Naive thymus-derived CD4-positive, alpha-beta T cell (primary cell): ENCODE results near the gene TOM1L2. TPM values are rescaled to one million over a fixed set of nuclear protein-coding genes. Genes with fewer than 3 reads are reported as not detected.

Source experiments
- ATAC-seq: fragments of 150-1000 bp; cut with Tn5 transposase; 2 replicates; pipeline ENCODE4 v1.10.0; 2021; ENCODE audit warnings: mild to moderate bottlenecking, moderate library complexity
- CTCF ChIA-PET: fragments of 350-600 bp; sonication (Branson Sonifier 250); formaldehyde crosslinking; loops from one replicate; lab custom pipeline; 2021; ENCODE audit warnings: antibody characterized with exemption; lab: Charles Lee
- POLR2A ChIA-PET: fragments of 350-600 bp; sonication (Branson Sonifier 250); formaldehyde crosslinking; loops from one replicate; lab custom pipeline; 2021; ENCODE audit warnings: antibody characterized with exemption, inconsistent platforms; lab: Charles Lee
- DNase-seq, 9 donors: peaks; one replicate each; pipeline versions ENCODE4 v3.0.0 to v3.0.0-alpha.2; 2020 to 2022; ENCODE audit warnings: mixed read lengths in 1 of 9
- H3K27ac ChIP-seq: one replicate; pipeline ENCODE4 v1.7.0; 2013; ENCODE audit warnings: mild to moderate bottlenecking, low read depth, low read length, moderate library complexity
- H3K27me3 ChIP-seq, 2 donors: one replicate each; pipeline ENCODE4 v1.7.0; 2013; ENCODE audit warnings: low read length in 2 of 2, mild to moderate bottlenecking in 2 of 2, moderate library complexity in 2 of 2; ENCODE audit not compliant: control insufficient read depth in 2 of 2, insufficient read depth in 2 of 2
- H3K36me3 ChIP-seq, 3 experiments: 1 replicate in 2 of 3; 2 replicates in 1 of 3; pipeline ENCODE4 v1.7.0; 2013; ENCODE audit warnings: low read length in 3 of 3, mild to moderate bottlenecking in 3 of 3, moderate library complexity in 1 of 3; ENCODE audit not compliant: insufficient read depth in 3 of 3, control insufficient read depth in 2 of 3
- H3K4me1 ChIP-seq, 2 donors: one replicate each; pipeline ENCODE4 v1.7.0; 2013; ENCODE audit warnings: low read length in 2 of 2, mild to moderate bottlenecking in 2 of 2, moderate library complexity in 1 of 2; ENCODE audit not compliant: control insufficient read depth in 2 of 2, insufficient read depth in 2 of 2
- H3K4me3 ChIP-seq: 2 replicates; pipeline ENCODE4 v1.7.0; 2013; ENCODE audit warnings: mild to moderate bottlenecking, low read length
- H3K9me3 ChIP-seq, 3 experiments: 1 replicate in 2 of 3; 2 replicates in 1 of 3; pipeline ENCODE4 v1.7.0; 2013; ENCODE audit warnings: low read length in 3 of 3; ENCODE audit not compliant: control insufficient read depth in 2 of 3
- H3K27ac Mint-ChIP-seq, 9 donors: one replicate each; pipeline ENCODE4 v1.8.0; 2020 to 2022; ENCODE audit warnings: mixed read lengths in 9 of 9, mild to moderate bottlenecking in 8 of 9, moderate library complexity in 5 of 9, inconsistent platforms in 2 of 9
- H3K27me3 Mint-ChIP-seq, 5 donors: one replicate each; pipeline ENCODE4 v1.8.0; 2021 to 2022; ENCODE audit warnings: mixed read lengths in 5 of 5, mild to moderate bottlenecking in 1 of 5
- H3K36me3 Mint-ChIP-seq, 5 donors: one replicate each; pipeline ENCODE4 v1.8.0; 2020 to 2022; ENCODE audit warnings: mixed read lengths in 5 of 5, mild to moderate bottlenecking in 3 of 5, inconsistent platforms in 1 of 5
- H3K4me1 Mint-ChIP-seq, 7 donors: one replicate each; pipeline ENCODE4 v1.8.0; 2020 to 2022; ENCODE audit warnings: mixed read lengths in 7 of 7, mild to moderate bottlenecking in 3 of 7, inconsistent platforms in 1 of 7
- H3K4me3 Mint-ChIP-seq, 10 donors: one replicate each; pipeline ENCODE4 v1.8.0; 2020 to 2022; ENCODE audit warnings: mild to moderate bottlenecking in 10 of 10, mixed read lengths in 10 of 10, moderate library complexity in 6 of 10, inconsistent platforms in 2 of 10
- H3K9me3 Mint-ChIP-seq, 11 donors: one replicate each; pipeline ENCODE4 v1.8.0; 2020 to 2022; ENCODE audit warnings: mixed read lengths in 11 of 11, mild to moderate bottlenecking in 4 of 11, inconsistent platforms in 1 of 11, moderate library complexity in 1 of 11
- intact Hi-C, 2 donors: fragments of 100-400 bp; cut with micrococcal nuclease; formaldehyde crosslinking; loops; one replicate each; pipeline ENCODE4 v1.15.1; 2023
- polyA plus RNA-seq, 2 donors: library from polyadenylated mRNA; unstranded; fragments of 300-500 nt; fragmentation: Illumina TruSeq; gene quantifications; one replicate each; pipeline ENCODE4 v1.2.3, GENCODE V29; 2021
- total RNA-seq, 6 experiments: library from RNA in 5 of 6; stranded (reverse) in 5 of 6; gene quantifications; 1 replicate in 5 of 6; 2 replicates in 1 of 6; pipeline ENCODE4 v1.2.3 and lab custom pipeline; 2021 to 2026

TOM1L2 gene
- total and polyA plus RNA-seq, 7 experiments from 2014 or later: 6.9 to 84.1 (median 61.0) TPM

DNA sequence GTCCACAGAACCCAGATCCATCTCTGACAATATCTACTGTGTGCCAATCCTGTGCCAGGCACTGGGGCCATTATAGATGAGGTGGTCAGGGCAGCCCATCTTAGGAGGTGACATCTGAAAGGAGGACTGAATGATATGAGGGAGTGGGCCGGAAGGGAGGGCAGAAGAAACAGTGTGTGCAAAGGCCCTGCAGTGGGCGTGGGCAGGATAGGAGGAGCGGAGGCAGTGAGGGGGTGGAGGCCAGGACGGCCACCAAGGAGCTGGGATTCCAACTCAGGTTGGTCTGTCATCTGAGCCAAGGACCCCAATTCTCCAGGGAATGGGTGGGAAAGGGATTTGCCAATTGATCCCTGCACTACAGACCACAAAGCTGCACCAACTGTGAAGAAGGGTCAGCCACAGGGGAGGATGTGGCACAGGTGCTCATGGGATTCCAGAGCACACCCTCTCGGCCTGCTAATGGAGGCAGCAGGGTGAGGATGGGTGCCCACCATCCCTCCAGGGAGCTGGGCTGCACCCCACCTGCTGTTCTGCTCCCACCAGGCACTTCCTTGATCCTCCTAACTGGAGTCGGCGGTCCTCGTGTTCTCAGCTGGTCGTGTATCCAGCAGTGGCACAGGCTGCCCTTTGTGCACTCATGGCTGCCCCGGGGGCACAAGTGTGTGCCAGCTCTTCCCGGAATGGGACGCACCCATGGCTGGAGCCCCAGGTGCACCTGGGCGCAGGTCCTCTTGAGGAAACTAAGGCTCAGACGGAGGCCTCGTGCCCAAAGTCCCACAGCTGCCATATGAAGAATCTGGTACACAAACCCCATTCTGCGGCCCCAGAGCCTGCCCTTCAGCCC is 145.0 kb downstream of the TOM1L2 start:
- DNase-seq: no peak
- Histone ChIP-seq H3K27me3 (no peaks in the 10 kb centered on the region), H3K9me3 (no peaks in the 10 kb centered on the region), H3K4me3 (no peak overlapping the region), H3K27ac (peak overlapping the region; percentile 61), H3K4me1 (peaks cover 34 to 67% of the 10 kb centered on the region in 2 donors), H3K36me3 (peaks cover 0 to 31% (median 2%) of the 10 kb centered on the region in 3 experiments)
- H3K4me3 Mint-ChIP-seq: peak overlapping the region in 9 of 10 donors; percentile 29 to 78 (median 75)
- H3K36me3 Mint-ChIP-seq: peaks cover 0 to 16% (median 0%) of the 10 kb centered on the region in 5 donors
- H3K4me1 Mint-ChIP-seq: peaks cover 51 to 92% (median 77%) of the 10 kb centered on the region in 7 donors
- no peak for ATAC-seq
- no peaks in the 10 kb centered on the region for H3K27me3 Mint-ChIP-seq
- intact Hi-C loops: loop anchor here in 1 of 2 donors (10.0 kb wide), 1 partner anchor 488 kb away; the partner anchor contains the start of genes SMCR8 and TOP3A
- POLR2A ChIA-PET: interaction anchor here (0.9 to 1.7 kb wide), 4 partner anchors 9 to 22 kb away, joined by 3 to 8 read pairs (median 5); partner anchors contain the start of gene SREBF1
- no peaks in the 10 kb centered on the region for H3K9me3 Mint-ChIP-seq
- H3K27ac Mint-ChIP-seq: peak overlapping the region; percentile 71 to 96 (median 88)
- CTCF ChIA-PET: interaction anchor here (0.5 to 3.4 kb wide), 5 partner anchors 9 to 1940 kb away, joined by 3 to 11 read pairs (median 3); no protein-coding TSS in a partner anchor

DNA sequence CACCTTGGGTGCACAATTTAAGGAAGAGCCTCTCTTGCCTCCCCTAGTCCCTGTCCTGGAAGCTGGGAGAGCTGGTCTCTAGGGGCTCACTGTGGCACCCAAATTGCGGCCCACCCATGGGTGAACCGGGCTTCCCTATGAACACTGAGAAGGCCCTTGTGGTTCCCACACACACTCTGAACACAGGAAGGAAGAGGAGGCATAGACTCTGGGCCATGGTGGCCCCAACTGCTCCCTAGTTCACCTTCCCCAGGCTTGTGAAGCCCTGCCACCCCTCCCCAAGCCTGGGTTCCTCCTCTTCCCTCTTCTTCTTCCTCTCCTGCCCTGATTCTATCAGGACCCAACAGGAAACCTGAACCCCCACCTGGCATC is 145.9 kb downstream of the TOM1L2 start:
- Histone ChIP-seq H3K27me3 (no peaks in the 10 kb centered on the region), H3K36me3 (peaks cover 0 to 23% (median 2%) of the 10 kb centered on the region in 3 experiments), H3K4me3 (no peak overlapping the region), H3K9me3 (no peaks in the 10 kb centered on the region), H3K27ac (peak overlapping the region; percentile 61), H3K4me1 (peaks cover 34 to 69% of the 10 kb centered on the region in 2 donors)
- Mint-ChIP-seq H3K36me3 (peaks cover 0 to 14% (median 0%) of the 10 kb centered on the region in 5 donors), H3K27me3 (no peaks in the 10 kb centered on the region), H3K4me1 (peaks cover 54 to 92% (median 78%) of the 10 kb centered on the region in 7 donors), H3K9me3 (no peaks in the 10 kb centered on the region), H3K4me3 (peak overlapping the region; percentile 29 to 78 (median 74)), H3K27ac (peak overlapping the region; percentile 71 to 96 (median 88))
- ChIA-PET CTCF (interaction anchor here (1.1 to 3.4 kb wide), 3 partner anchors 12 to 19 kb away, joined by 3 to 11 read pairs (median 5); no protein-coding TSS in a partner anchor), POLR2A (interaction anchor here (0.9 to 2.5 kb wide), 2 partner anchors 11 to 22 kb away, joined by 4 to 22 read pairs; partner anchors contain the start of gene SREBF1)
- no peak for ATAC-seq
- DNase-seq: no peak
- intact Hi-C loops: loop anchor here in 1 of 2 donors (10.0 kb wide), 1 partner anchor 488 kb away; the partner anchor contains the start of genes SMCR8 and TOP3A

- H3K9me3 Mint-ChIP-seq: no peaks in the 10 kb centered on the region
- ATAC-seq: no peak
- Histone ChIP-seq H3K27me3 (no peaks in the 10 kb centered on the region), H3K36me3 (peaks cover 0 to 13% (median 2%) of the 10 kb centered on the region in 3 experiments), H3K4me3 (no peak overlapping the region), H3K9me3 (no peaks in the 10 kb centered on the region), H3K4me1 (peaks cover 35 to 78% of the 10 kb centered on the region in 2 donors), H3K27ac (peak overlapping the region; percentile 74)
- no peak for DNase-seq
- ChIA-PET POLR2A (interaction anchor here (0.6 to 2.5 kb wide), 2 partner anchors 12 to 88 kb away, joined by 3 to 22 read pairs; partner anchors contain the start of gene SREBF1), CTCF (interaction anchor here (1.1 to 1.4 kb wide), 3 partner anchors 9 to 21 kb away, joined by 3 to 5 read pairs (median 3); no protein-coding TSS in a partner anchor)
- peak overlapping the region; percentile 63 to 86 (median 82) for H3K4me3 Mint-ChIP-seq
- H3K27ac Mint-ChIP-seq: peak overlapping the region in 8 of 9 donors; percentile 78 to 96 (median 92)
- no peaks in the 10 kb centered on the region for H3K27me3 Mint-ChIP-seq
- peaks cover 61 to 95% (median 82%) of the 10 kb centered on the region in 7 donors for H3K4me1 Mint-ChIP-seq
- H3K36me3 Mint-ChIP-seq: peaks cover 0 to 18% (median 0%) of the 10 kb centered on the region in 5 donors
- intact Hi-C loops: loop anchor here (5.0 to 10.0 kb wide), 2 partner anchors 490 to 1552 kb away; partner anchors contain the start of genes MAPK7 (in 1 of the 2), SMCR8 (in 1 of the 2) and TOP3A (in 1 of the 2)
Measured at GRCh38 chr17:17824783-17825614, 147.2 kb downstream of the TOM1L2 start.

DNA sequence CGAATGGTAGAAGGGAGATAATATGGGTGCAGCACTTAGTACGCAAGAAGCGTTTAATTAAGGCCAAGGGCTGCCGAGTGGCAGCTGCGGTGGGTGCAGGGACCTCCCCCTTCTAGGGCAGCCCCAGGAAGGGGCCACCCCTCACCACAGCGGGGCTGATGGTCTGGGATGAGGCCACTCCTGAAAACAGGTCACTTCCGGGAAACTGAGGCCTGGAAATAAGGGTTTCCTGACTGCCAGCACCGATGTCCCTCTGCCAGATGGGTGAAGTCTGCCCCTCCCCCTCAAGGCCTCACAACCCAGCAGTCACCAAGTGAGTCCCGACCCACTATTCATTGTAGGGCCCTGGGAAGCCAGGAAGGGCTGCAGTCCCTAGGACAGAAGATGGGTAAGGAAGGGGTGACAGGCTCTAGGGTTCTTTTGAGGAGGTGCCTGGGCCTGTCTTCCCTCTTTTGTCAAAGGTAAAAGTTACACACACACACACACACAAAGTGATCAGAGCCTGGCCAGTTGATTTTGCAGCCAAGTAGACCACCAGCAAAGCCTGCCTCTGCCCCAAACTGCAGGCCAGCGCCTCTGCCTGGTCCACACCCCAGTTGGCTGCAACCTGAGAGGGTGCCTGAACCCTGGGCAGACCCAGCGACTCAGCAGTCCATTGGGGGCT is 147.9 kb downstream of the TOM1L2 start:
- H3K27me3 ChIP-seq: no peaks in the 10 kb centered on the region
- H3K36me3 ChIP-seq: peaks cover 0 to 14% (median 2%) of the 10 kb centered on the region in 3 experiments
- Mint-ChIP-seq H3K4me1 (peaks cover 66 to 93% (median 83%) of the 10 kb centered on the region in 7 donors), H3K4me3 (peak overlapping the region; percentile 78 to 86 (median 84)), H3K9me3 (no peaks in the 10 kb centered on the region), H3K27ac (peak overlapping the region; percentile 78 to 96 (median 93)), H3K27me3 (no peaks in the 10 kb centered on the region), H3K36me3 (peaks cover 0 to 22% (median 0%) of the 10 kb centered on the region in 5 donors)
- intact Hi-C loops: loop anchor here (5.0 to 10.0 kb wide), 2 partner anchors 491 to 1553 kb away; partner anchors contain the start of genes MAPK7 (in 1 of the 2), SMCR8 (in 1 of the 2) and TOP3A (in 1 of the 2)
- ATAC-seq (peak; percentile 31), DNase-seq (peak in 2 of 9 donors; percentile 44 to 51)
- ChIA-PET CTCF (interaction anchor here (1.4 kb wide), 1 partner anchor 10 kb away, joined by 3 read pairs; no protein-coding TSS in a partner anchor), POLR2A (interaction anchor here (1.1 to 2.5 kb wide), 2 partner anchors 12 to 13 kb away, joined by 3 to 22 read pairs; partner anchors contain the start of gene SREBF1)
- H3K27ac ChIP-seq: peak overlapping the region; percentile 74
- H3K4me3 ChIP-seq: peak overlapping the region; percentile 58
- H3K9me3 ChIP-seq: no peaks in the 10 kb centered on the region
- H3K4me1 ChIP-seq: peaks cover 41 to 78% of the 10 kb centered on the region in 2 donors

DNA sequence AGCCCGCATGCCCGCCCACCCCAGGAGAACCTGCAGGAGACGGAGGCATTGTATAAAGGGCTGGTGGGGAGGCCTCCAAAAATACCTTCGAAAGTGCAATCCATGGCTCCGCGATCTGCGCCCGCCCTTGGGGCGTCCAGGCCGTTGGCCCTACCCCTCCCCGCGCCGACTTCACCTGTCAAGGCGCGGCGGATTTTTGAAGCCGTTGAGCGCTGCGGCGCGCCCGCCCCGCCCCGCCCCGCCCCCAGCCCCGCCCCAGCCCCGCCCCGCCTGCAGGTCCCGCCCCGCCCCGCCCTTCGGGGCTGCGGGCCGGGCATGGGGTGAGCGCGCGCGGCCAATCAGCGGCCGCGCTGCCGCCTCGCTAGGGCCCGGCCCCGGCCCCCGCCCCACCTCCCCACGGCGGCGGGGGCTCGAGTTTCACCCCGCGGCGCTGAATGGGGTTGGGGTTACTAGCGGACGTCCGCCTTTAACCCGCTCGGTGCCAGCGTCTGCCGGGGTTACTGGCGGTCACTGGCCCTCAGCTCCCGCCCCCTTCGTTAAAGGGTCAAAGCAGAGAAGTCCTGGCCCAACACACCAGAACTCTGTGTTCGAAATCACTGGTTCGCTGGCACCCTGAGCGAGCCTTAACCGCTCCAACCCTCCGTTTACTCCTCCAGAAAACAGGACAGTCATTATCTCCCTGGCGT is 148.6 kb downstream of the TOM1L2 start:
- H3K4me1 ChIP-seq: peaks cover 41 to 81% of the 10 kb centered on the region in 2 donors
- intact Hi-C loops: loop anchor here (1.0 to 10.0 kb wide), 10 partner anchors 11 to 1554 kb away; partner anchors contain the start of genes ATPAF2 (in 2 of the 2), GID4 (in 2 of the 2), SREBF1 (in 2 of the 2) and DRC3 (in 1 of the 2)
- H3K27ac ChIP-seq: peak overlapping the region; percentile 74
- H3K27ac Mint-ChIP-seq: peak overlapping the region; percentile 78 to 96 (median 93)
- peaks cover 0 to 21% (median 4%) of the 10 kb centered on the region in 3 experiments for H3K36me3 ChIP-seq
- H3K27me3 Mint-ChIP-seq: no peaks in the 10 kb centered on the region
- peaks cover 72 to 95% (median 87%) of the 10 kb centered on the region in 7 donors for H3K4me1 Mint-ChIP-seq
- no peaks in the 10 kb centered on the region for H3K27me3 ChIP-seq
- DNase-seq (peak; percentile 71 to 84 (median 81)), ATAC-seq (peak; percentile 93)
- peak overlapping the region; percentile 68 for H3K4me3 ChIP-seq
- peaks cover 0 to 25% (median 4%) of the 10 kb centered on the region in 5 donors for H3K36me3 Mint-ChIP-seq
- no peaks in the 10 kb centered on the region for H3K9me3 ChIP-seq
- CTCF ChIA-PET: no interaction called here
- POLR2A ChIA-PET: interaction anchor here (1.1 kb wide), 1 partner anchor 13 kb away, joined by 3 read pairs; no protein-coding TSS in a partner anchor
- H3K4me3 Mint-ChIP-seq: peak overlapping the region; percentile 78 to 86 (median 84)
- no peaks in the 10 kb centered on the region for H3K9me3 Mint-ChIP-seq
